TTC549 (cell line): ENCODE measurements around the gene UBE3A.
"Not testable (repeated sequence)": the region's sequence is repeated elsewhere in the genome, so short reads cannot be mapped to it uniquely, and the experiment has no call there.

ENCODE experiments used
- FAIRE-seq: peaks from 2 replicates; lab custom pipeline; 2012; peaks lifted over from hg19 to GRCh38; lab: Jason Lieb, UNC

Gene UBE3A

DNA sequence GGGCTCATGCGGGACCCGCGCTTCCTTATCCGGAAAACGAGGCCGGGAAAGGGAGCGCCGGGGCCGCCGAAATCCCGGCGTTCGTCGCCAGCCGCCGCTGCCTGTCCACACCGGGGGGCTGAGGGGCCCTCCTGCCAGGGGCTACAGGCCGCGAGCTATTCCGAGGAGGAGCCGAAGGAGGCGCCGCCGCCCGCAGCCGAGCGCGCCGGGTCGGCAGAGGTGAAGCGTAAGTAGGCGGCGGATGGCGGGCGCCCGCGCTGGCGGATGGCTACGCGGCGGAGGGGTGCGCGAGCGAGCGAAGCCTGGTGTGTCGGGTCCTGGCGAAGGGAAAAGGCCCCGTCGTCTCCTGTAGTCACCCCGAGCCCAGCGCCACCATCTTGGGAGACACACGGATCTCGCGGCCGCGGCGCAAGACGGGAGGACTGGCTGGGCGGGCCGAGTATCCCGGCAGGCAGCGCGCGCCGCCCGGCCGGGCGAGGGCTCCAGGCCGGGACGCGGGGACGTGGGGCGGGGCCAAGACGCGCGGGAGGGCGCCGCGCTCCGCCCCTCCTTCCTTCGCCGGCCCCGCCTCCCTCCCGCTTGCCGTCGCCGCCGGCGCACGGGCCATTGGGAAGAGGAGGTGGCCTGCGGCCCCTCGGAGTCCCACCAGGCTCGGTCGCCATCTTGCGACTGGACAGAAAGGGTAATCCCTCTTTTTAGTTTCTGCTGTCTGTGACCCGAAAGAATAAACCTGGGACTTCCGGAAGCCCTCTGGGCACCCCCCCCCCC is at the start of gene UBE3A:
Gene UBE3A, minus strand, starts transcription at position 424 of the 768 bp plus-strand sequence. CDS start 29,917 bp downstream, outside the sequence.
- FAIRE-seq = no peak

DNA sequence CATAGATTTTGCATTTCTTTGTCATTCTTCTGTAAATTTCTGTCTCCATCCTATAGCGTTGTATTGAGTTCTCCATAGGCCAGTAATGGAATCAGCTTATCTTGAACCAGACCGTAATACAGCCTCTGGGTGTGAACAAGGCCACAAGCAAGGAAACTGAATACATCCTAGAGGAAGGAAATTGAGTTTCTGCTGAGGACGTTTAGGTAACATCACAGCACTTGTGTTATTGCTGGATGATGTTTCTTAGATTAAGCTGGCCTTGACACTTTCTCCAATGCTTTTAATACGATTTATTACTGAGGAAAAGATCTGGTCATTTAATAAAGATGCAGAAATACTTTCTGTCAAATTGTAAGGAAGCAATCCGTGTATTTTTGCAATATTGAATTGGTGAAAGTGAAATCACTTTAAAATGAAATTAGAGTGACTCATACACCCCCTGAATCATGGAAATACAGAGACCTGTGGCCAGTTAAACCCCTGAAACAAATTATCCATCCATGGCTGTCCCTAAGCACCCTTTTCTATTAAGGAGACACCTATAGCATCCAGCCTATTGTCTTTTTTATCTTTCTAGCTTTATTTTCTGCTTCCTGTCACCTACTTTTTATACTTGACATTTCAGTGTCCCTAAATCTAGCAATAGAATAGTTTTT is 48.5 kb upstream of the UBE3A start:
- FAIRE-seq = no peak

DNA sequence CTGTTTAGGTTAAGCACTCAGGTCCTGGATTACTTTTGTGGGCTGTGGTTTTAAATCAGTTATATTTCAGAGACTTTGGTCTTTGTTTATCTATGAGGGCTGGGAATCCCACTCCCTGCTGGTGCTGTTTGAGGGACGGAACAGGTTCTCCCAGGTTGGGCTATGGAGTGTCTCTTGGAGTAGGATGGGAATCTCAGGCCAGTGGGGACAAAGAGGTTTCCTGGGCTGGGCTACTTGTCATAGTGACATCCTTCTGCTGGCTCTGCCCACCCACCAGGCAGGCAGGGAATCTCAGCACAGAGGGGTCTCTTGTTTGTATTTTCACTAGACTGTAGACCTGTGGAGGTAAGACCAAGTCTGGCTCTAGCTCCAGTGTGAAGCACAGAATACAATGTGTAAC is 47.2 kb upstream of the UBE3A start:
- no peak for FAIRE-seq

DNA sequence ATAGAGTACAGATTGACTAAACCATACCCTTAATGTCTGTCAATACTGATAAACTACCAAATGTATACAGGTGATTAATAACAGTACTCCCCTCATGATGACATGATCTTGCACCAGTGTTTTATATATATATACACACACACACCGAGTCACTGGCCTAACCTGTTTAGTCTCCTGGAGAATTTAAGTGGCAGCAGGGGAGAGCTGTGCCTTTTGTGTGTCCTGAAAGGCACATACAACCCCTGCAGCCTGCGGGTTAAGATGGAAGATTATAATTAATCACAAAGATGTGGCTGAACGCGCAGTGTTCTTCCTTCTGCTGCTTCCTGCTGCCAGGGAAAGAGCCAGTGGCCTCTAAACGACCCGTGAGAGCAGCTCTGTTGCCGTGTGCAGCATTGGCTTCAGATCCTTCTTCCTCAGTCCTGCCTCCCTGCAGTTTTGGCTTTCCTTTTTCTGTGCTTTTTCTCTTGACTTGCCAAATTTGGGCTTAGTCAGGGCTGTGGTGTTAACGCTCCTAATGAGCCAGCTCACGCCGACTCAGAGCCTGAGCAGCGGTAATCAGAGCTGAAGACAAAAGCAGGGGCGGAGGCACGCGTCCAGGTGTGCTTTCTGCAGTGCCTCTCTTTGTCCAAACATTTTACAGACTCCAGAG is 42.5 kb upstream of the UBE3A start:
- FAIRE-seq = no peak

DNA sequence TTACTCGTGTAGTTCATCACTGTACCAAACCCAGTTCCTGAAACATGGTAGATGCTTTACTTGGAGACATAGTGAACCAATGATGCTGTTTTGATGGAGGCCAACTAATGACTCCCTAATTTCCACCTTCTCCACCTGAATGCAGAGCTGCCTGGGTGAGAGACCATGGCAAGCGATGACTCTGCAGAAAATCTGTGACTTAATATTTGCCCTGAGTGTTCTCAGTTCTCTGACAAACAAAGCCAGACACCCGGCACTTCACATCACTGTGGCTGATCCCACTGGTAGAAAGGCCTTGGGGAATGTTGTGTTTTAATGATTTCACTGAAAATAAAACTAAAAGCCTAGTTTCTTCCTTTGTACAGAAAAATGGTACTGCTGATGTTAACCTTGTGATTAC is 39.5 kb upstream of the UBE3A start:
- FAIRE-seq = no peak

DNA sequence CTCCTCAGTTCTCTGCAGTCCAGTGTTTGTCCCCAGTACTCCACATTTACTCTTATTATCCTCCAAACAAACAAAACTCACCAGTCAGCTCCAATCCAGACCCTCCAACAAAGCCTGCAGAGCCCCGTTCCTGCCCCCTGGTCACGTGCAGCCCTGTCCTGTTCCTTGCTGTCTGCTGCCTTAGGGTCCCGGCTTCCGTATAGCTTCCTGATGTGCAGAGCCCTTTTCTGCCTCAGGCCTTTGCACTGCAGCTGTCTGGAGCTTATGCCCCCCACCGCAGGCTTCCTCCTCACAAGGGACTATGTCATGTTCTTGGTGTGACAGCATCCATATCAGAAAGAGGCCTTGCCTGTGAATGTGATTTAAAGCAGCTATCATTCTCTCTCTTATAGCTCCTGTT is 39.0 kb upstream of the UBE3A start:
- FAIRE-seq = no peak

DNA sequence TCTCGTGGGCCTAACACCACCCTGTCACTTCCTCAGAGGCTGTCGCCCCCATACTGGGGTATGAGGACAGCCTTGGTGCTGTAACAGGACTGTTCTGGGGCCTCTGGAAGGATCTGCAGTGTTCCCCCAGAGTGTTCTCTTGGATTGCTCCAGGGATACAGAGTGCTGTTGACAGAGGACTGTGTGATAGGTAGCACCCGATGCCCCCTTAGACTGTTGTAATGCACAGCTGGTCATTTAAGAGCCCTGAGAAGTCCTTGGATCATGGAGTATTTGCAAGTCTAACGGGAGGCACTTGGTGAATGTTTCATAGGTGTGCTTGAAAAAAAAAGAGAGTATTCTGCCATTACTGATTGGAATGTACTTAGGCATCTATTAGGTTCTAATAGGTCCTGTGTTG is 35.4 kb upstream of the UBE3A start:
- FAIRE-seq = no peak

DNA sequence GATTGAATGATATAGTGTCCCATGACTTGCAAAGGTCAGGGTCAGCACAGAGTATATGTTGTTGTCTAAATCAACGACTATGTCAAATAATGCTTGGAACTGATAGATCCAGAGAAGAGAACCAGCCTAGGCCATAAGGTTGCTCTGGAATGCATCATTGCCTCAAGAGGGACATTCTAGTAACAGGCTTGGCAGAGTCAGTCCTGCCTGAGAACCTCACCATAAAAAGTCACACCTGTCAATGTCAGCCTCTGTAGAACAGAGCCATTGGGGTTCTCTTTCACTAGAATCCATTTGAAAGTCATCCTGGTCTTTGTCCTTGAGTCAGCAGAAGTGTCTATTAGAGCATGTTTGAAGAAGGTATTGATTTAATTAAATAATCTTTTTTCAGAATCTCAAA is 31.4 kb upstream of the UBE3A start:
- no peak for FAIRE-seq

DNA sequence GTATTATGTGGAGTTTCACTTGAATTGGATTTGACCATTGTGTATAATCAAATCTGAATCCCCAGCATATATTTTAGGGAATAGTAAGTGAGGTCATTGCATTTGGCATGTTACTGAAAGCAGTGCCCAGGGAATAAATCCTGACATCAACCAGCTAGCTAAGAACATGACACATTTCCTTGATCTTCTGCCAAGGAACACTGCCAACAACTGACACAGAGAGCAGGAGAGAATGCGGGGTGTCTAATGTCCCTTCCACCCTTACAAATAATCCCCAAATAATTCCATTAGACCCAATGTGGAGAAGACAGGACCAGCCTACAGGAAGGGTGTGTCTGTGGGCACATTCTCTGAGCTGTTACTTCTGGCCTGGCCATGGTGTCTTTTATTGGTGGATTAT is 30.6 kb upstream of the UBE3A start:
- FAIRE-seq = no peak

DNA sequence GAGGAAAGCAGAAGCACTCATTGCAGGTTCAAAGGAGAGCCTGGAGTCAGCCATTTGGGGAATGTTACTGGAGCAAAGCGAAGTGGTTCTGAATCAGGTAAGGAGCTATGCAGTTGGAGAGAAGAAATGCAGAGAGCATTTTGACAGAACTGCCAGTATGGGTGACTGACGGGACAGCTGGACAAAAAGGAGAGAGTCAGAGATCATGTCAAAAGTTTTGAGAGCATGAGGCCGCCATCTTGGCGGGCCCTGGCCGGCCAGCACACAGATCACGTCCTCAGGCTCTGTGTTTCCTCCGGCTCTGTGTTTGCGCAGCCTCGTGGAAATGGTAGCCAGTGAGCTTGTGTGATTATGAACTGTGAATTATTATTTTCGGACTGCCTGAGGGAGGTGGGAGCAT is 29.8 kb upstream of the UBE3A start:
- FAIRE-seq = no peak

DNA sequence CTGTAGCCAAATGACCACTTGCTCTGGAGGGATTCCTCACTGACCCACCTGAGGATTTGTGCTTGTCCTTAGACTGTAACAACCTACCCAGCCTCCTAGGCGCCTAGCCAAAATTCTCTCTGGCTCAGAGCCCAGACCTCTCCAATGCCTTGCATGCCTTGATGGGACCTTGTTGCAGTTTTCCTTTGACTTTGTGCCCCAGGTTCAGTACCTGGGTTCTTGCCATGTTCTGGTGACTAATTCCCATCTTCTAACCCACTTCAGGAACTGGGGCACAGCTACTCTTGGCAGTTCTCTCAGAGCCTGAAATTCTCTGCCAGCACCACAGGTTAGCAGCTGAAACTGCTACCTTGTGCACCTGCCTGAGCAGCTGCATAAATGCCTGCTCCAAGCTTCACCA is 27.0 kb upstream of the UBE3A start:
- no peak for FAIRE-seq

DNA sequence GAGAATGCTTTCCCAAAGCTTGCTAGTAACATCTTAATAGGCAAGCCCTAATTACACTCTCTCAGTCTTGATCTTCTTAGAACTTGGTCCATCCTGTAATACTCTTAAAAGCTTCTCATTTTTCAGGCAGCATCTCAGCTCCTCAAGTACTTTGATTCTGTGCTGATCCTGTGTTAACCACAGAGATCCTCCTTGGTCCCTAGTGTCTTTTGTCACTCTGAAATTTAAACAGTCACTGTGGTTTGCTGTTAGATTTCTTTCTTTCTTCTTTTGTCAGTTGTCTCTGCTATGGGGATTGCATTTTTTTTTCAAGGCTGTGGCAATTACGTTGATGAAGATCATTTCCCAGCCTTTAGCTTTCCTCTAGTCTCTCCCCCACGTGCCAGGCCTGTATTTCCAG is 26.0 kb upstream of the UBE3A start:
- FAIRE-seq = no peak

DNA sequence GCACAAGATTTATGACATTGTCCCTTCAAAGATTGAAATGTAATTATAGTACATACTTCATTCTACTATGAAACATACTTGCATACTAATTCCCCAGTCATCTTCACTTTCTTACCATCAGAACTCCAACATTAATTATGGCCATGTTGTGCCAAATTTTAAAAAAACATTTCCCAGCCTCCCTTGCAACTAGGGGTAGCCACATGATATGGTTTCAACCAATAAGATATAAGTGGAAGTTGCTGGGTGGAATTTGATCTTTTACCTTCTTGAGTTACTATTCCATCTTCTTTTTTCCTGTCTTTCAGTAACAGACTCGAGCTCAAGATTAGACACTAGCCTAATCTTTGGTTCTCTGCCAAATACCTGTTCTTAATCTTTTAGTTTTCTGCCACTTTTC is 25.6 kb upstream of the UBE3A start:
- no peak for FAIRE-seq

DNA sequence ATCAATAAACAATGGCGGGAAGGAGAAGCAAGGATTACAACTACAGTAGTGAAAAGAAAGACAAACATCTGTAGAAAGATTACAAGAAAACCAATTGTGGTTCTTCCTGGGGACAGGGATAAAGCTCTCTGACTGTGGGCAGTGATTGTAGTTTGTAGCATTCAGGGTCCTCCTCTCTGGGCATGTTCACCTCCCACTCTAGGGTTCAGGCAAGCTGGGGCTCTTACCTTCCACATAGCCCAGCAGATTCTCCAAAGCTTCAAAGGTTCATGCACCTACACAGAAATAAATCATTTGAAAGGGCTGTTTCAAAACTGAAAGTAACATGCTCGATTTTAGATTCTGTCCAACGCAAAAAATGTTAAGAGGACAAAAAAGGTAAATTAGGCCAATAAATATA is 17.4 kb upstream of the UBE3A start:
- FAIRE-seq = no peak

DNA sequence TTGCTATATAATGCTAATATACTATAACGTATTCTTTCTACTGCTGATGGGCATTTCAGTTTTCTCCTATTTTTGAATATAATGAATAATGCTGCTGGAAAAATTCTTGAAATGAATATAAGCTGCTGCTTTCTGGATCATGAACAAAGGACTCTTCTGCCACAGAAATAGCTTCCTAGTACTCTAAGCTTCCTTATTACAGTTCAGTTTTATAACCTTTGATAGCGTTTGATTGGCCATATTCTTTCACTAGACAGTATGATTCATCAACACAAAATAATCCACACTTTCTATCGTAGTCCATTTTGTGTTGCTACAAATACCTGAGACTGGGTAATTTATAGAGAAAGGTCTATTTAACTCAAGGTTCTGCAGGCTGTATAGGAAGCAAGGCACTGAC is 16.4 kb upstream of the UBE3A start:
- no peak for FAIRE-seq

DNA sequence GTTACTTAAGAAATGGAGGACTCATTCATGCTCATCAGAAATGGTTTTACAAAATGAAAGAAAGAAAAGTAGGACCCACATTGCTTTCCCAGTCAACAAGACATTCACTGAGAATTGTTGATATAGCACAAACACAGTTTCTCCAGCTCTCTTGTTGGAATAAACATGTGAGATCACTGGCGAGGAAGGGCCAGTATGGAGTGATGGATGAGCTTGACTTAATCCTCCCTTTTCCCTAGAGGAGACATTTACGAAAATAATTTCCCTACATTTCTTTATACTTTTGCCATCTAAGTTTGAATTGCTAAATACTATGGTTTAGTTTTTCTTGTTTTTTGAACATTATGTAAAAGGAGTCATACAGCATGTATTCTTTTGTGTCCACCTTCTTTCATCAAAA is 15.9 kb upstream of the UBE3A start:
- no peak for FAIRE-seq

DNA sequence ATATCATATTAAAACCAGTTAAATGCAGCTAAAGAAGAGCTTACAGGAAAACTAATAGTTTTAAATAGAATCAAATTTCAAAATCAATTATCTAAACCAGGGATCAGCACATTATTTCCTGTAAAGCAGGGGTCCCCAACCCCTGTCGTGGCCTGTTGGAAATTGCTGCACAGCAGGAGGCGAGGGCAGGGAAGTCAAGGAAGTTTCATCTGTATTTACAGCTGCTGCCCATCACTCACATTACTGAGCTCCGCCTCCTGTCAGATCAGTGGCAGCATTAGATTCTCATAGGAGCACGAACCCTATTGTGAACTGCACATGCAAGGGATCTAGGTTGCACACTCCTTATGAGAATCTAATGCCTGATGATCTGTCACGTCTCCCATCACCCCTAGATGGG is 14.4 kb upstream of the UBE3A start:
- not testable (repeated sequence) for FAIRE-seq

DNA sequence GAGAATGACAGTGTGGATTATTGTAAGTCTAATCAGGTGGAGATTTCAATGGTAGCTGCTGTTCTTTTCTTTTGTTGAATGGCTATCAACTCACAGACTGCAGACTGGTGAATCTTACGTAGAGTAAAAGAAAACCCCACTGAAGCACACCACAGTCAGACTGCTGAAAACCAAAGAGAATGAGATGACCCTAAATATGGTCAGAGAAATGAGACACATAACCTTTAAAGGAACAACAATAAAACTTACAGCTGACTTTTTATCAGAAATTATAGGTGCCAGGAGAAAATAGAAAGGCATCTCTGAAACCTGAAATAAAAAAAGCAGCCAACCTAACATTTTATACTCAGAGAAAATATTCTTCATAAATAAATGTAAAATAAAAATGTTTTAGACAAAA is 12.7 kb upstream of the UBE3A start:
- FAIRE-seq = no peak

DNA sequence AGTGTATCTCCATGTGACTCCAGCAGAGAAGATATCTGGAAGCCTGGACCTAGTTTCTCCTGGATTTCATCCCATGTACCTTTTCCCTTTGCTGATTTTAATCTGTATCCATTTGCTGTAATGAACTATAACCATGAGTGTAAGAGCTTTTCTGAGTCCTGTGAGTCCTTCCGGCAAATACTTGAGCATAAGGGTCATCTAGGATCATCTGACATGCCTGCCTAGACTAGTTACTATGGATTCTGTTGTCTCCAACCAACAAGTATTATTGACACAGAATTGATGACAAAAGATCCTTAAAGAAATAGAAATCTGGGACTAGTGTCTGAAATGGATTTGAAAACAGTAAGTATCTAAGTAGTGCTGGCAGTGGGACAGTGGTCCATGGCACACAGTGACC is 11.3 kb upstream of the UBE3A start:
- FAIRE-seq = no peak

DNA sequence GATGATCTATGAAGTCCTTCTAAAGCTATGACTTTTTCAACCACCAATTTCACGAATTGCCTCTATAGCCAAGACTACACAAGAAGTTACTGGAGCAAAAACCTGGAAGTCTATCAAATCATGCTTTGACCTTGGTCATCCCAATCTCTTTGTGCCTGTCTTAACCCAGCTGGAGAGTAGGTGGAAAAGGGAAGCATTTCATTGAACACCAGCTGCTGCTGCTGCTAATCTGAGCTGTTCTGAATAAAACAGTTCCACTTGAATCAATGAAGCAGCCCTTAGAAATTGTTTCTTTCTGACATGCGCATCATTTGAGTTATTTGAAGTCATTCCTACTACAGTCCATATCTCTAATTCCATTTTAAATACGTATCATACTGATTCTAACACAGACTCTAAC is 7.3 kb upstream of the UBE3A start:
- no peak for FAIRE-seq

DNA sequence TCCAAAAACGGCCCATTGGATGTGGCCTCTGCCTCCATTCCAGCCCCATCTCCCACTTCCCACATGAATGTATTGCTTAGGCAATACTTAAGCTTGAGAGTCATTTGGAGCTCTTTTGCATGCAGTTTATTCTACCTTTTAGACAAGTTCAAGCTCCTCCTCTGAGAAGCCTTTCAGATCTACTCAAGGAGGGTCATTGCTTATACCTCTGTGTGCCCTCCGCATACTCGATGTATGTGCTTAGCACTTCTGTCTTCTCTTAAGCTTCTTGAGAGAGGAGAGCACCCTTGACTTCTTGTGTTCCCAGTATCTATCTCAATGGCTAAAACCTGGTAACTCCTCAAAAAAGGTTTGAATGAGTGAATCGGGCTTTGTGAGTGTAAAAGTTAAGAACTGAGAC is 6.6 kb upstream of the UBE3A start:
- FAIRE-seq = no peak

DNA sequence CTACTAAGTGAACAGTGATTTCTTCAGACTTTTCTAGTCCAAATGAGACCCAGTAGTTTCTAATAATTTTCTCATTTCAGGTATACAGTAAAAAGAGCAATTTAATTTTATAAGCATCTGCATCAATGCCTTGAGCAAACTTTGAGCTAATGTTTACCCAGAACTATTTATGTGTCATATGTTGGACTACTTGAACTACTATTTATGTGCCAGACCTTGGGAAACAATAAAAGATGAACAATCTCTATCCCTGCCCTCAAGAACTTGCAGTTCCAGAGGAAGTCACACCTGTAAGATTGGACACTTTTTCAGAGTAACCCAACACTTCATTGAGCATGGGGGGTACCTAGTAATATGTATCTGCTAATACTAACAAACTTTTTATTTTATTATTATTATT is 2.3 kb upstream of the UBE3A start:
- FAIRE-seq = no peak

DNA sequence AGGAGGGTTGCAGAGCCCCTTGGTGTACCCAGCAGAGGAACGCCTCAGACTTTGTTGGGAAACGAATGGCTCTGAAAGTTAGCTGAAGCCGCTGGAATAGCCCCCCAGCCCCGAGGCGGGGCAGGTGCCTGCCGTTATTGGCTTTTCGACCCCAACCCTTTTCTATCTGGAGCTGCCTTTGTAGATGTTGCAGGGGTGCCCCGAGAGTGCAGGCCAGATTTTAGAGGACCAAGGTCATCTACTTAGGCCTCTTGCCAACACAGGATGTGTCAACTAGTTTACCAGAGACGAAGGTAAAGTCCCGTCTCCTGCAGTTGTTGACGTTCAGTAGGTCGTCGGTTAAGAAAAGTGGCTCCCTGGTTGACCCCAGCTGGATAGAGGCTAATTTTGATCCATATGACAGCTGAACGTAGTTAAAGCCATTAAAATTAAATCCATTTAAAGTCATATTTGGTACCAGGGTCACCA is 579 bp upstream of the UBE3A start:
- no peak for FAIRE-seq
